Adipose tissue (tissue), 3 donors: ENCODE results near the gene GPRASP3. TPM values are rescaled to one million over a fixed set of nuclear protein-coding genes. Genes with fewer than 3 reads are reported as not detected.

Experiments used
- H3K27ac ChIP-seq: one replicate; pipeline ENCODE4 v1.5.1; 2013; ENCODE audit warnings: low read depth, low read length
- WGBS, 3 donors: extraction: QIAGEN DNeasy Blood & Tissue Kit; methylation state at CpG; one replicate each; pipeline ENCODE4 v1.1.7; 2013; 5-methylcytosine and 5-hydroxymethylcytosine counted together
- polyA plus RNA-seq, 3 donors: library from polyadenylated mRNA; stranded (reverse); fragments of 200-250 nt; gene quantifications; one replicate each; pipeline ENCODE4 v1.2.3, GENCODE V29; 2013
- donor health status: healthy with polysubstance abuse.
- donor health status: Bipolar disorder and iron deficiency.
- donor health status: healthy.

Gene GPRASP3
- polyA plus RNA-seq, 3 donors = 1.1 to 2.1 (median 1.2) TPM

- no peak overlapping the region for H3K27ac ChIP-seq
- 67 to 100% (median 95%) methylated on average over 1 of the region's 1 CpG for WGBS, 3 donors
These were observed 23.8 kb downstream of the GPRASP3 start for GRCh38 chrX:102744307-102744706.

- H3K27ac ChIP-seq = no peak overlapping the region
- WGBS, 3 donors = 39 to 63% (median 45%) methylated on average over 6 to 13 of the region's 14 CpGs
These were observed 24.9 kb downstream of the GPRASP3 start for GRCh38 chrX:102745513-102745856.

- H3K27ac ChIP-seq = no peak overlapping the region
- 1 to 27% (median 1%) methylated on average over 28 to 61 of the region's 61 CpGs for WGBS, 3 donors
These were observed 25.5 kb downstream of the GPRASP3 start for GRCh38 chrX:102745857-102746584.

GRCh38 chrX:102765217-102765616 lies 44.7 kb downstream of the GPRASP3 start:
- 18 to 42% (median 41%) methylated on average over 2 of the region's 2 CpGs for WGBS, 3 donors
- no peak overlapping the region for H3K27ac ChIP-seq

GRCh38 chrX:102765809-102766208 lies 45.3 kb downstream of the GPRASP3 start:
- WGBS, 3 donors = 60 to 76% (median 61%) methylated on average over 4 of the region's 4 CpGs

GRCh38 chrX:102767287-102767686 lies 46.7 kb downstream of the GPRASP3 start:
- no peak overlapping the region for H3K27ac ChIP-seq
- WGBS, 3 donors = 91 to 94% (median 91%) methylated on average over 1 of the region's 1 CpG

More at GRCh38 chrX:102765809-102766208, 45.3 kb downstream of the GPRASP3 start:
- H3K27ac ChIP-seq = no peak overlapping the region

- 0 to 21% (median 1%) methylated on average over 22 of the region's 22 CpGs for WGBS, 3 donors
- H3K27ac ChIP-seq = no peak overlapping the region
These were observed 48.6 kb downstream of the GPRASP3 start for GRCh38 chrX:102768987-102769761.

Other genes with a start within 250 kb of the GPRASP3 start
- under 1 TPM in 1 of 3 donors, not detected in 2; 0.05 TPM for gene TCP11X2, start 248.9 kb upstream of the GPRASP3 start, polyA plus RNA-seq
- gene TMSB15A, start 204.0 kb upstream of the GPRASP3 start, polyA plus RNA-seq = under 1 TPM in 2 of 3 donors, not detected in 1; 0.25 to 0.53 TPM
- gene ARMCX5, start 121.2 kb upstream of the GPRASP3 start, polyA plus RNA-seq = 1 to 10 TPM; 6.4 to 6.9 (median 6.5) TPM
- 1 to 10 TPM; 1.6 to 5.3 (median 2.6) TPM for gene GPRASP1, start 69.3 kb upstream of the GPRASP3 start, polyA plus RNA-seq
- 1 to 10 TPM; 4.0 to 6.0 (median 4.8) TPM for gene GPRASP2, start 8.3 kb upstream of the GPRASP3 start, polyA plus RNA-seq
- gene RAB40AL, start 216.5 kb downstream of the GPRASP3 start, polyA plus RNA-seq = under 1 TPM in 1 of 3 donors, not detected in 2; 0.12 TPM